GM18861 (cell line): Measurements from ENCODE around the gene ACRBP.
"Not testable (repeated sequence)": the region's sequence is repeated elsewhere in the genome, so short reads cannot be mapped to it uniquely, and the experiment has no call there.

ENCODE experiments used
- ATAC-seq: cut with Tn5 transposase; IDR thresholded peaks from one replicate; pipeline ENCODE4 v1.9.1; 2021; ENCODE audit not compliant: unreplicated experiment

ACRBP gene

GRCh38 chr12:6618483-6619225 is 28.6 kb downstream of the ACRBP start:
- ATAC-seq: no peak

GRCh38 chr12:6615802-6616201 is 31.4 kb downstream of the ACRBP start:
- ATAC-seq: no peak

GRCh38 chr12:6614513-6615172 is 32.6 kb downstream of the ACRBP start:
- ATAC-seq: no peak

GRCh38 chr12:6613776-6614512 is 33.3 kb downstream of the ACRBP start:
- no peak for ATAC-seq

GRCh38 chr12:6613015-6613775 is 34.0 kb downstream of the ACRBP start:
- no peak for ATAC-seq

GRCh38 chr12:6612652-6613014 is 34.6 kb downstream of the ACRBP start:
- no peak for ATAC-seq

GRCh38 chr12:6612247-6612646 is 35.0 kb downstream of the ACRBP start:
- no peak for ATAC-seq

DNA sequence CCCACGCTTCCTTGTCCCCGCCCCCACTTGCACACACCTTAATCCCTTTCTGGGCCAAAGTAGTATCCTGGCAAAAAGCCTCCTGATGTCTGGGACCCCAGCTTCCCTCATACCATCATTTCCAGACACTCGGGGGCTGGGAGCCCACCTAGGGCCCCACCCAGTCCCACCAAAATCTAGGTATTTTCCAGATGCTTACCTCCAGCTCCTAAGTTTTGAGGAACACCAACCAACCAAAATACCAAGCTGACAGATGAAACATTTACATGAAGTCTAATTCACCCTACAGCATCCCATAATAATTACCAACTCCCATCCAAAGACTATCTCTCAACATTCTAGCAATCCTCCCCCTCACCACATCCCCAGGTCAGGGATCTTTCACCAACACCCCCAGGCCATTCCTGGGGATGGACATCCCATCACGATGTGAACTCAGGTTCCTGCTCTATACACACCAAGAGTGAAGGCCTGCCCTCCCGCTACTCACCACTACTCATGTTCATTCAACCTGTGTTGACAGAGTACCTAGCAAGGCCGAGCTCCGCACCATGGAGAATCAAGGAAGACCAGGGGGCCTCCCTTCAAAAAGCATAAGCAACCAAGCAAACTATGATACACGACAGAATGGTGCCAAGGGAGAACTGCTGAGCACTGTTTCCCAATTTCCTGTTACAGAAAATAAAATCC is 38.5 kb downstream of the ACRBP start:
- ATAC-seq: no peak

DNA sequence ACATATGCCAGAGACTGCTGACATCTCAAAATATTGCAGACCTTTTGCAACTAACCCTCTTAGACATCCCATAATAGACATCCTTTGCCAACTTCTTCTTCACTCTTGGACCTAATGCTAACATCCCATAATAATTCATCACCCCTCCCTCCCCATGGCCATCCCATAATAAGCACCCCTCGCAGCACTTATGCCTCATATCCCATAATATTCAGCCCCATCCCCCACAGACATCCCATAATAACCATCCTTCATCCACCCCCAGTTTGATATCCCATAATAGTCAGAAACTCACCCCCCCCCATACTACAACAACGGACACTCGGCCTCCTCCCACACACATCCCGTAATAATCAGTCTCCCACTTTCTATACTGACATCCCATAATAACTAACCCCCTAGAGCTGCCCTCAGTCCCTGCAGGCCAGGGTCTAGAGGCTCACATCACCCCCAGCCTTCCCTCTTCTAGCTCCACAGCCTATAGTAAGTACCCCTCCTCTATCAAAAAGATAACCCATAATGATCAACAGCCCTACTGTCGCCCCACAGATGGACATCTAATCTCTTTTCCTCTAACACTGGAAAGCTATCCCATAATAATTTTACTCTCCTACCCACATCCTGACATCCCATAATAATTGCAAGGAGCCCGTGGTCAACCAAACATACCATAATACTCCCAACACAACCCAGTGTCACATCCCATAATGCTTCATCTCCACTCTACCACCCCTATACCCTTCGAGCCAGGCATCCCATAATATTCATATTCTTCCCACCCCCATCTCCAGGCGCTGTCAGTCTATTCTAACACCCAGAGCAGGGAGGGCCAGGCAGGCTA is 39.3 kb downstream of the ACRBP start:
- ATAC-seq: no peak

- ATAC-seq: no peak
Measured at GRCh38 chr12:6606331-6607131, 40.7 kb downstream of the ACRBP start.

DNA sequence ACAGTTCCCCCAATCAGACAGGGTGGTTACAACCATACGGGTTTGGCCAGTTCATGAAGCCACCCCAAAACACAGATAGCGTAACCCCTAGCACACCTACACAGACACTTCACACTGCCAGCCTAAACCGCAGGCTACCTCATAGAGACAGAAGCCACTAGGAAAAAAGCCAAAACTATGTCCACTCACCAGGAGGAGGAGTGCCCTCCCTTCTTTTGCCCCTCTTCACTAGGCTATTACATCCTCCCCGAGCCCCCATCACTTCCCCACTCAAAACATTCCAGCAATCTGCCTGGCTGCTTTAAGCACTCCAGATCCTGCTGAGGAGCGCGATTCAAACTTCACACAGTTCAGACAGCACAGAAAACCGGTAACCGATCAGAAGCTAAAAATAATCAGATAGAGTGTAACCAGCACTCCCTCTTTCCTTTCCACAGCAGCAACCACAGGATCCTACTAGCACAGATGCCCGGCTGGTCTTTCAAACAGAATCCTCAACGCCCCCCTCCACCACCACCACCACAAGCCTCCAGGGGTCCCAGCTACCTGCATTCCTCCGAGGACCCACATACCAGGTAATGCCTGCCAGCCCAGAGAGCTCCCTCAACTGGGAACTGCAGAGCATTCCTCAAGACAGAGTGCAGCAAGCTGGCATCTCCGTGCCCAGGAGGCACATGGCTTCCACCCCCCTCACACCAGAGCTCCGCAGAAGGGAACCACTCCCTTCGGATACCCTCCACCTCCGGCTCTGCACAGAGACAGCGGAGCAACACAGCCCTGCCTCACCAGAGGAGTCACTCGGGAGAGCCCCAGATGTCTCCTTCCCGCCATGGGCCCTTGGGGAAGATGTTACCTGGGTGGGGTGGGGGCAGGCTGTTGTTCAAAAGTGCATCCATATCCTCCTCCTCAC is 41.6 kb downstream of the ACRBP start:
- no peak for ATAC-seq

- ATAC-seq: no peak
Measured at GRCh38 chr12:6604259-6605029, 42.8 kb downstream of the ACRBP start.

- no peak for ATAC-seq
Measured at GRCh38 chr12:6603095-6603567, 44.1 kb downstream of the ACRBP start.

DNA sequence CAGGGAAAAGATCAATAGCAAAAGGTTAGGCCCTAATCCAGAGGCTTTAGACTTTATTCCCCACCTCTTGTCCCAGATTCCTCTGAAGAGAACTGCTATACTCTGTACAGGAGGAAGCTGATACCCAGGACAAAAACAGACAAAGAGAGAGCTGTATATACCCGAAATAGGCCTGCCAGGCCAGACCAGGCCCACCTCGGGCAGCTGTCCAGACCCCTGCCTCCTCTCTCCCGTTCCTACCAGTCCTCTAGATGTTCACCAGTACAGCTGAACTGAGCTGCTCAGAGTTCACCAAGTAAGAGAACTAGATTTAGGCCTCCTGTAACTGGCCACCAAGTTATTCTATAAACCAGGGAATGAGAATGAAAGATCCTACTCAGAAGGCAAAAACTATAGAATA is 44.7 kb downstream of the ACRBP start:
- no peak for ATAC-seq

DNA sequence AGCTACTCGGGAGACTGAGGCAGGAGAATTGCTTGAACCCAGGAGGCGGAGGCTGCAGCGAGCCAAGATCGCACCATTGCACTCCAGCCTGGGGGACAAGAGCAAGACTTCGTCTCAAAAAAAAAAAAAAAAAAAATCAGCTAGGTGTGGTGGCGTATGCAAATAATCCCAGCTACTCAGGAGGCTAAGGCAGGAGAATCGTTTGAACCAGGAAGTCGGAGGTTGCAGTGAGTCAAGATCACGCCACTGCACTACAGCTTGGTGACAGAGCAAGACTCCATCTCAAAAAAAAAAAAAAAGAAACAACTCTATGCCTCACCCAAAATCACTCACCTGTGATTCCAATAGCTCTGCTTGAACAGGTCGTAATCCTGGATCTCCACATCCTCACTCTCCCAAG is 51.6 kb downstream of the ACRBP start:
- not testable (repeated sequence) for ATAC-seq

- no peak for ATAC-seq
Measured at GRCh38 chr12:6592087-6592486, 55.1 kb downstream of the ACRBP start.
